ENCODE measurements around the gene ANKRD55.

ANKRD55 gene

GRCh38 chr5:56072863-56073766 is 160.0 kb downstream of the ANKRD55 start:
- no peak for TF ChIP-seq CTCF (IDR thresholded peaks at IDR 0.05; ENCODE audit: low read depth, low read length)
- Histone ChIP-seq H3K27me3 (ENCODE audit: insufficient read depth, low read depth, severe bottlenecking) (no peaks in the 10 kb centered on the region), H3K36me3 (no peaks in the 10 kb centered on the region), H3K4me3 (ENCODE audit: low read depth, low read length) (no peak overlapping the region), H3K27ac (no peak overlapping the region), H3K9me3 (ENCODE audit: severe bottlenecking) (no peaks in the 10 kb centered on the region)
- DNase-seq = no peak

- no peak overlapping the region for H3K4me3 ChIP-seq (ENCODE audit: low read depth, low read length)
- H3K9me3 ChIP-seq (ENCODE audit: severe bottlenecking) = no peaks in the 10 kb centered on the region
- H3K36me3 ChIP-seq = no peaks in the 10 kb centered on the region
- TF ChIP-seq CTCF (IDR thresholded peaks at IDR 0.05; ENCODE audit: low read depth, low read length) = no peak
- no peak overlapping the region for H3K27ac ChIP-seq
- DNase-seq = no peak
- H3K27me3 ChIP-seq (ENCODE audit: insufficient read depth, low read depth, severe bottlenecking) = no peaks in the 10 kb centered on the region
Measured at GRCh38 chr5:56071470-56071869, 161.7 kb downstream of the ANKRD55 start.

- Histone ChIP-seq H3K36me3 (no peaks in the 10 kb centered on the region), H3K9me3 (ENCODE audit: severe bottlenecking) (no peaks in the 10 kb centered on the region), H3K27ac (no peak overlapping the region), H3K4me3 (ENCODE audit: low read depth, low read length) (no peak overlapping the region), H3K27me3 (ENCODE audit: insufficient read depth, low read depth, severe bottlenecking) (no peaks in the 10 kb centered on the region)
- no peak for TF ChIP-seq CTCF (IDR thresholded peaks at IDR 0.05; ENCODE audit: low read depth, low read length)
- no peak for DNase-seq
Measured at GRCh38 chr5:56070851-56071465, 162.2 kb downstream of the ANKRD55 start.

- Histone ChIP-seq H3K4me3 (ENCODE audit: low read depth, low read length) (no peak overlapping the region), H3K36me3 (no peaks in the 10 kb centered on the region), H3K27me3 (ENCODE audit: insufficient read depth, low read depth, severe bottlenecking) (no peaks in the 10 kb centered on the region), H3K27ac (no peak overlapping the region), H3K9me3 (ENCODE audit: severe bottlenecking) (no peaks in the 10 kb centered on the region)
- no peak for TF ChIP-seq CTCF (IDR thresholded peaks at IDR 0.05; ENCODE audit: low read depth, low read length)
- DNase-seq = no peak
Measured at GRCh38 chr5:56069652-56070226, 163.4 kb downstream of the ANKRD55 start.

- H3K27ac ChIP-seq = no peak overlapping the region
- DNase-seq = no peak
Measured at GRCh38 chr5:56066931-56067450, 166.1 kb downstream of the ANKRD55 start.

More at GRCh38 chr5:56066931-56067450, 166.1 kb downstream of the ANKRD55 start:
- no peaks in the 10 kb centered on the region for H3K27me3 ChIP-seq (ENCODE audit: insufficient read depth, low read depth, severe bottlenecking)
- no peaks in the 10 kb centered on the region for H3K36me3 ChIP-seq
- no peaks in the 10 kb centered on the region for H3K9me3 ChIP-seq (ENCODE audit: severe bottlenecking)
- TF ChIP-seq CTCF (IDR thresholded peaks at IDR 0.05; ENCODE audit: low read depth, low read length) = no peak
- no peak overlapping the region for H3K4me3 ChIP-seq (ENCODE audit: low read depth, low read length)

Data from WERI-Rb-1 (cell line).